Tongue (tissue), 2 donors: ENCODE data around the gene SGK2. TPM values are rescaled to one million over a fixed set of nuclear protein-coding genes. Genes with fewer than 3 reads are reported as not detected.
"Not testable (repeated sequence)": the region's sequence is repeated elsewhere in the genome, so short reads cannot be mapped to it uniquely, and the experiment has no call there.

Experiments
- DNase-seq: peaks from one replicate; pipeline ENCODE4 v3.0.0-alpha.2; 2015
- total RNA-seq: library from RNA; depleted of rRNA; stranded (reverse); fragments of >200 nt; gene quantifications from one replicate; pipeline ENCODE4 v1.2.3, GENCODE V29; 2014

SGK2 gene
- total RNA-seq, 1 donor from 2014 or later: 1.2 TPM

DNA sequence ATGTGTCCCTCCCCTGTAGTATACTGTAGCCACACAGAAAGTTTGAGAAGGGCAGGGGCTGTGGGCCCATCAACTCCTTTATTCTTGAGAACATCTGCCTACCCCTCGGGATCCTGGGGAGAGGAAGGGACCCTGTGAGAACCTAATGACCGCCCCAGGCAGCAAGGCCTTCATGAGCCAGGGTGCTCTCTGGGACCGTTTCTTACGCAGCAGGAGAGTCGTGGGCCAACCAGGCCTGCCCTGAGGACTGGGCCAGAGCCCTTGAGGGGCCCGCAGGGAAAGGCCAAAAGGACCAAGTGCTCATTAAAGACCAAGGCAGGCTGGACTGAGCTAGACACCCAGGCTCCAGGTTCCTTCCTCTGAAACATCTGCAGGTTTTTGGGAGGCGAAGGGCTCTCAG is 5.2 kb downstream of the SGK2 start:
- DNase-seq: no peak

DNA sequence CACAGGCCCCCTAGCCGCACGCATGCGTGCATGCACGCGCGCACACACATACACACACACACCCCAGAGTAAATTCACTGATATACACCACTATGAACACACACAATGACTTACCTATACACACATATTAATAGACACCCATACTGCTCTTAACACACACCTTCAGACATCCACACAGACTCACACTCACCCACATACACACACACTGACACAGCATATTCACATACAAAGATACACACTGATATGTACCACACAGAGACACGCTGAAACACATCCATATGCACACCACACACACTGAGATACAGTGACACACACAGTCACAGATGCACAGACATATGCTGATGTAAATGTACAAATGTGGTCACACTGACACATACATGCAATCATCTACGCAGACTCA is 5.6 kb downstream of the SGK2 start:
- no peak for DNase-seq

DNA sequence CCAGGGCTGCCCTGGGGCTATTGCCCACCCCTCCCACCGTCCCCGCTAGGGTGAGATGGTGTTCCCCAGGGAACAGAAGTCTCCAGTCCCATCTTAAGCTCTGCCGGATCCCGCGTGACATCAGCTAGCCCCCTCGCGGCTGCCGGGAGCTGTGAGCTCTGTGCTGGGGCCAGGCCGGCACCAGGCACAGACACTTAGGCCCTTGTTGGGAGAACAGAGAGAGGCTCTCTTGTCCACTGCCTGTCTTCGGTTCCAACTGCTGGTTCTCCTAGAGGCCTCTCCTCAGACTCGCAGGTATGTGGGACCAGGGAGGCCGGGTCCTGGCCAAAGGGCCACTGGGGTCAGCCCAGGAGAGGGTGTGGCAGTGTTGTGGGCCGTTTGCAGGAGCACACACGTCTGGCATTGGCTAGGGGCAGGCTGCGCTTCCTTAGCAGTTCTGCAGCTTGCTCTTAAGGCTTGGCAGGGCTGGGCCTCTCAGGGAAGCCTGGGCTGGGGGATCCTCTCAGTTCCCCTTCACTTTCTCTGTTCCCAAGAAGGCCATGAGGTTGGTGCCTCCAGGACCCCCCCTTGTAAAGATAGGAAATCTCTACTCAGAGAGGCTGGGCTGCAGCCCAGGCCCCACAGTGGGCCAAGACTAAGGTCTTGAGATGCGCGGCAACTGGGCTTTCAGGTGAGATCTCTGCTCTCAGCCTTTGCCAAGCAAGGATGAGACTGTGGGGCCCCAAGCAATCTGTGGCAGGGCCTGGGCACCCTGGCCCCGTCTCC is 6.3 kb downstream of the SGK2 start:
- DNase-seq: no peak

DNA sequence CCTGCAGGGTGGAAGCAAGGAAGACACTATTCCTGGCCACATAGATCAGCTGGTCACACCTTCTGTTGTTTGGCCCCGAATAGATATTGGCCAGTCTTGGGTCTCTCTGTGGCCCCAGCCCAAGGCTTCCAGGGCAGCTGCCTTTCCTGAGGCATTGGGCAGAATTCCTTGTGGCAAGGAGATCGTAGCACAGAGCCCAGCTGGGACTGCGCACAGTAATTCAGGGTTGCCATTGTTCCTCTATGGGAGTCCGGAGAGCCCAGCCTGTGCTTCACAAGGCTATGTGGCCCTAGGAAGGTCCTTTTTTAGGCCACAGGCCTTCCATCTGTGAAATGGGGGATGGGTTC is 6.9 kb downstream of the SGK2 start:
- DNase-seq: no peak

DNA sequence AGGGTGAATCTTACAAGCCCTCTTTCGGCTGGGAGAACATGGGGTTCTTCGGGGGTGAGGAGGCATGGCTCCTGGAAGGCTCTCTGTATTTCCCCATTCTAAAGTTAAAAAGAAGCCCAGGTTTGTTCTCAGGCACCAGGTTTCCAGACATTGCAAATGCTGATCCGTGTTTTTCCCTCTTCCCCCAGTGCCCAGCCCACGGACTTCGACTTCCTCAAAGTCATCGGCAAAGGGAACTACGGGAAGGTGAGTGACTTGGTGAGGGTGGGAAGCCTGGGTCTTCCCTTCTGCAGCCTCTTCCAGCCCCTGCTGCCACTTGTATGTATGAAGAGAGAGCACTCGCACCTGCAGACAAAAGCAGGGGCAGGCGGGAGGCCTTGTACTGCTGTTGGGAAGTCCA is 8.7 kb downstream of the SGK2 start:
- no peak for DNase-seq

DNA sequence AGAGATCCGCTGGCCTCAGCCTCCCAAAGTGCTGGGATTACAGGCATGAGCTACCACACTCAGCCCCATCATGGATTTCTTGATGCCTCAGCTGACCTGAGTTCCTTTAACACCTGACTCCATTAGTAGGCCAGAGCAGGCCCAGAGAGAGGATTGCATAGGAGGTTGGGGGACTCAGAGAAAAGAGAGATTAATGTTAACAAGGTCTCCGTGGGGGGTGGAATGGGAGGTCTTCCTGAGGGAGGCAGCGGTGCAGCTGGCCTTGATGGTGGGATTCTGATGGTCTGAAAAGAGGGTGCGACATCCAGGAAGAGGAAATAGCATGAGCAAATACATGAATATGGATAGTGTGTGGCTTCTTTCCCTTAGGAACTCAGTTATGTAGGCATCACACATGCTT is 9.9 kb downstream of the SGK2 start:
- no peak for DNase-seq

DNA sequence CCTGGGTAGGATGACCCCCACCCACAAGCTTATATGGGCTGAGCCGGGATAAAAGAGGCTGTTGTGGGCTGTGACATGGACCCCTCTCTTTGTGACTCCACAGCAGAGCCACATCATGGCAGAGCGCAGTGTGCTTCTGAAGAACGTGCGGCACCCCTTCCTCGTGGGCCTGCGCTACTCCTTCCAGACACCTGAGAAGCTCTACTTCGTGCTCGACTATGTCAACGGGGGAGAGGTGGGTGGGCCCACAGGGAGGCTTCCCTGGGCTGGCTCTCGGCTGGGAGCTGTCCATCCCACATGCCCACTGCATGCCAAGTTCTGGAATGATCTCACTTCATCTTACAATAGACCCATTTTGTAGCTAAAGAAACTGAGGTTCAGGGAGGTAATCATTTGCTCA is 10.5 kb downstream of the SGK2 start:
- DNase-seq: no peak

DNA sequence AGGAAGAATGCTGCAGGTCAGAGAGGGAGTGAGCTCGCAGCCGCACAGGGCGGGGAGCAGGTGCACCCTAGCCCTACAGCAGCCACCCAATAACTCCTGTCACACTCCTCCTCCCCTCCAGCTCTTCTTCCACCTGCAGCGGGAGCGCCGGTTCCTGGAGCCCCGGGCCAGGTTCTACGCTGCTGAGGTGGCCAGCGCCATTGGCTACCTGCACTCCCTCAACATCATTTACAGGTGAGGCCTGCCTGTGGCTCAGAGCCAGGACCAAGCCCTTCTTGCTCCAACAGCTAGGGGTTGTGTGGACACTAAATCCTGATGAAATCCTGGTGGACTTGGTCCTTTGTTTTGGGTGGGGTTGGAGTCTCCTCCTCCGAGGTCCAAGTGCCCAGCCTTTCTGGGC is 11.7 kb downstream of the SGK2 start:
- no peak for DNase-seq

DNA sequence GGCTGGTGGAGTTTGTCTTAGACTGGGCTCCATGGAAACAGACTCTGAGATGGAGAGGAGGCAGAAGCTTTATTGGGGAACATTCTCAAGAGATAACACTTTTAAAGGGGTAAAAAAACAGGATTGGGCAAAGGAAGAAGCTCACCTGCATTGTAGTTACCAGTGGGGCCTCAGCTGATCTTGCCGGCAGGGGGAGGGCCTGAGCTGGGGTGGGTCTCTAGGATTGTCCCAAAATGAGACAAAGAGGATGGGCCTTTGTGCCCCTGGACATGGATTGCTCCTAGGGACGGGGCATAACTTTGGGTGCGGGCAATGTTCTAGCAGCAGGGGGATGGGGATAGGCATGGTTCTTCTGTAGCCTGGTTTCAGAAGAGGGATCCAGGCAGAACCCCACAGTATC is 12.5 kb downstream of the SGK2 start:
- no peak for DNase-seq

DNA sequence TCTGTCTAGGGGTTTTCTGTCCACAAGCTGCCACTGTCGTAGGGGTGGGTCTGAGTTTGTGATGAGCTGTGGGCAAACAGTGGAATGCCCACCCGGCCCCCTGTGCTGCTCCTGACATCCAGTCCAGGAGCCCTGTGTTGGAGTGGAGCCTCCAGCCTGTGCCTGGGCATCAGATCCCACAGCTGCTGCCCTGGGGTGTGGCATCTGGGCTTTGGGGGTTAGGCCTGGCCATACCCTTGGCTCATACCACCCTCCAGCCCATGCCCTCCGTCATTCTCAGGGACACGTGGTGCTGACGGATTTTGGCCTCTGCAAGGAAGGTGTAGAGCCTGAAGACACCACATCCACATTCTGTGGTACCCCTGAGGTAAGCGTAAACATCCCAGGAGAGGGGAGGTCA is 12.9 kb downstream of the SGK2 start:
- no peak for DNase-seq

DNA sequence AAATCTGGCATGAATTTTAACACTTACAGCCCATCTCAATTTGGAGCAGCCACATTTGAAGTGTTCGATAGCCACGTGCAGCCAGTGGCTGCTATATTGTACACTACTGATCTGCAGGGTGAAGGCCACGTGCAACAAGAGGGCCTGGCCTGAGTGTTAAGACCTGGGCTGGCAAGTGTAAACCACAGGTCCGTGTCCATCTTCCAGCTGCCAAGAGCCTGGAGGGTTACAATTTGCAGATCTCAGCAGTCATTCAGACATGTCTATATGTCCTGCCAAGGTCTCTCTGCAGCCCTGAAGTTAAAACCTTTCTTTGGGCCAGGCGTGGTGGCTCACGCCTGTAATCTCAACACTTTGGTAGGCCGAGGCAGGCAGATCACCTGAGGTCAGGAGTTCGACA is 14.1 kb downstream of the SGK2 start:
- DNase-seq: no peak

DNA sequence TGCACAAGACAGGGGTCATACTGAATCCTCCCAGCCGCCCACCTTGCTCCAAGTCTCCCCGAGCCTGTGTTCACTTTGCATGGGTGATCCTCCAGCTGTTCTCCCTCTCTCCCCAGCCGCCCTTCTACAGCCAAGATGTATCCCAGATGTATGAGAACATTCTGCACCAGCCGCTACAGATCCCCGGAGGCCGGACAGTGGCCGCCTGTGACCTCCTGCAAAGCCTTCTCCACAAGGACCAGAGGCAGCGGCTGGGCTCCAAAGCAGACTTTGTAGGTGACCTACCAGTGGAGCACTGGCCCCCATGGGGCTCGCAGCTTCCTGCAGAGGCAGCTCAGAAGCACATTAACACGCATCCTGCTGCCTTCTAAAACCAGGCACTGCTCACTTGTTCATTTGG is 17.3 kb downstream of the SGK2 start:
- no peak for DNase-seq

DNA sequence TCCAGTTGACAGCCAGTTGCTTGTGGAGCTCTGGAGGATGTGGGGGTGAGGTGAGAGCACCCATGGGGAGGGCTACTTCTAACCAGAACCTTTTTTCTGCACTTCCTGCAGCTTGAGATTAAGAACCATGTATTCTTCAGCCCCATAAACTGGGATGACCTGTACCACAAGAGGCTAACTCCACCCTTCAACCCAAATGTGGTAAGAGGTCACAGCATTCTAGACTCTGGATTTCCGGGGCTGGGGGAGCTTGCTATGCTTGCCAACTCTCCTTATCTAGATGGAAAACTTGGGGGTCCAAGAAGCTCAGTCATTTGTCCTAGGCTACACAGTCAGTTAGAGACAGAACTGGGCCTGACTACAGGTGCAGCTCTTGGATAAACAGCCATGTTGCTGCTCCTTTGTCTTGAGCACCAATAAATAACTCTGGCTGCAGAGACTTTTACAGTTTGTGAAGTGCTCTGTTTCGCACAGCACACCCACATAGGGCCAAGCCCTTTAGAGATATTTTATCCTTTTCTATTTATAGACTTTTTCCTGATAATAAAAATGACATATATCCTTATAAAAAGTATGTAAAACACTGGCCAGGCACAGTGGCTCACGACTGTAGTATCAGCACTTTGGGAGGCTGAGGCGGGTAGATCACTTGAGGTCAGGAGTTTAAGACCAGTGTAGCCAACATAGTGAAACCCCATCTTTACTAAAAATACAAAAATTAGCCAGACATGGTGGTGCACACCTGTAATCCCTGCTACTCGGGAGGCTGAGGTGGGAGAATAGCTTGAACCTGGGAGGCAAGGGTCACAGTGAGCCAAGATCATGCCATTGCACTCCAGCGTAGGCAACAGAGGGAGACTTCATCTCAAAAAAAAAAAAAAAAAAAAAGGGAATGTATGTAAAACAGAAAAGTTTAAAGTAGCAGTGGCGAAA is 21.3 kb downstream of the SGK2 start:
- DNase-seq: no peak

DNA sequence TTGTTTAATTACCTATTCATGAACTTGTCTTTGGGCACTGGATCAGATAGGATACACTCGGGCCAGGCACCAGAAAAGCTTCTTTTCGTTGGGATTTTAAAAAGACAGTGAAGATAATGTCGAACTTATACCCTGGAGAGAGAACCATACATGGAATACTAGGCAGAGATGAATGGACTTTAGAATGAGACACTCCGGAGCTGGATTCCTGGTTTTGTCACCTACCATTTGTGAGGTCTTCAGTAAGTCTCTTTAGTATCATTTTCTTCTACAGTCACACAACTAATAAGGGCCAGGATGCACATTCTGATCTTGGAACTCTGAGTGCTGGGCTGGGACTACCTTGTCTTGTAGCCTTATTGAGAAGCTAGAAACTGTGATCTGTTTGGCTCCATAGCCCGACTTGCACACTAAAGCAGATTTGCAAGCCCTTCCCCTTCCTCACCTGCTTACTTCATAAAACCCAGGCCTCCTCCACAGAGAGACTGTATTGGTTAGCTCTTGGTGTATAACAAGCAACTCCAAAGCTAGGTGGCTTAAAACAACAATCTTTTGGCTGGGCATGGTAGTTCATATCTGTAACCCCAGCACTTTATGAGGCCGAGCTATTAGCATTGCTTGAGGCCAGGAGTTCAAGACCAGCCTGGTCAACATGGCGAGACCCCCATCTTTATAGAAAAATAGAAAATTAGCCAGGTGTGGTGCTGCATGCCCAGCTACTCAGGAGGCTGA is 24.5 kb downstream of the SGK2 start:
- DNase-seq: no peak

DNA sequence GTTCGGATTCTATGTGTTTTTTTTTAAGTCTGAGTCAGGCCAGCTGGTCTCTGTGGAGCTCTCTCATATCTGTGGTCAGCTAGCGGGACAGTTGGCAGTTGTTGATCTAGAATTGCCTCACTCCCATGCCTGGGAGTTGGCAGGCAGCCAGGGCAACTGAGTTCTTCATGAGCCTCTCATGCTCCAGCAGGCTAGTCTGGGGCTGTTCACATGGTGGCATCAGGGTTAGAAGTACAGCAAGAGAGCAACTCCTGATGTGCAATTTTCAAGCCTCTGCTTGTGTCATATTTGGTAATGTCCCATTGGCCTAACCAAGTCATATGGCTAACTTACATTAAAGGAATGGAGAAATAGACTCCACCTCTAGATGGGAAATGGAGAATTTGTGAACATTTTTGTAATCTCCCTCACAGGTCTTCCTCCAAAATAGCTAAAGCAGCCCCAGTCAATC is 25.2 kb downstream of the SGK2 start:
- peak; percentile 54 for DNase-seq

DNA sequence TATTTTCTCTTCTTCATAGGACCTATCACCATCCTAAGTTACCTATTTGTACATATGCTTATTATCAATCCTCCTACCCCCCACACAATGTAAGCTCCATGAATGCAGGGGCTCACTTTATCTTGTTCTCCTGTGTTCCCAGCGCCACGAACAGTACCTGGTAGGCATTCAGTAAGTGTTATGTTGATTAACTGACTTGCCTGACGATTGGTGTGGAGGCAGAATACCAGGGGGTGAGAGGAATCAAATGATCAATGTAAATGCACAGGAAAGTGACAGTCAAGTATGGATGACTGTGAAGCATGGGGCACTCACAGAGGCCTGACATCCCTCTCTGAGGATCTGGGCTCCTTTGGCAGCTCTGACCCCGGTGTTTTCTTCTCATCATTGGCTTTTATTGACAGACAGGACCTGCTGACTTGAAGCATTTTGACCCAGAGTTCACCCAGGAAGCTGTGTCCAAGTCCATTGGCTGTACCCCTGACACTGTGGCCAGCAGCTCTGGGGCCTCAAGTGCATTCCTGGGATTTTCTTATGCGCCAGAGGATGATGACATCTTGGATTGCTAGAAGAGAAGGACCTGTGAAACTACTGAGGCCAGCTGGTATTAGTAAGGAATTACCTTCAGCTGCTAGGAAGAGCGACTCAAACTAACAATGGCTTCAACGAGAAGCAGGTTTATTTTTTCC is 25.8 kb downstream of the SGK2 start:
- no peak for DNase-seq

DNA sequence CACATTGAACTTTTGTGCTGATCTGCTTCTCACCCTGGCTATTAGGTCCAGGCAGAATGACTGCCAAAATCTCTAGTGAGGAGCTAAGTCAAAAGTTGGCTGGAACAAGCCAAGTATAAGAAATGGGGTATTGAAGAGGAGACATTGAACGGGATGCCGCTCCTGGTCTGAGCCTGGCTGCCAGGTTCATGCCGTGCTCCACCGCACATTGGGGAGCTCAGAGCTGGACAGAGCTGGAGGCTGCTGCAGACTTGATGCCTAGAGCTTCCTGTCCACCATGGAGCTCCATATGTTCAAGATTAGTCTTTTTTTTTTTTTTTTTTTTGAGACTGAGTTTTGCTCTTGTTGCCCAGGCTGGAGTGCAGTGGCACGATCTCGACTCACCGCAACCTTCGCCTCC is 27.8 kb downstream of the SGK2 start:
- no peak for DNase-seq

DNA sequence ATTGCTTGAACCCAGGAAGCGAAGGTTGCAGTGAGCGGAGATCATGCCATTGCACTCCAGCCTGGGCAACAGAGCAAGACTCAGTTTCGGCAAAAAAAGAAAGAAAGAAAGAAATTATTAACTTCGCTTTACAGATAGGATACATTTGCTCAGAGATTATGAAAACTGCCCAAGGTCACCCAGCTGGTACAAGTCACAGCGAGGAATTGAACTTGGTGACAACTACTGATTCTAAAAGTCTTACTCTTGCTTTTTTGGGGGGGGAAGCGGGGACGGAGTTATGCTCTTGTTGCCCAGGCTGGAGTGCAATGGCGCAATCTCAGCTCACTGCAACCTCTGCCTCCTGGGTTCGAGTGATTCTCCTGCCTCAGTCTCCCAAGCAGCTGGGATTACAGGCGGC is 29.7 kb downstream of the SGK2 start:
- DNase-seq: not testable (repeated sequence)

DNA sequence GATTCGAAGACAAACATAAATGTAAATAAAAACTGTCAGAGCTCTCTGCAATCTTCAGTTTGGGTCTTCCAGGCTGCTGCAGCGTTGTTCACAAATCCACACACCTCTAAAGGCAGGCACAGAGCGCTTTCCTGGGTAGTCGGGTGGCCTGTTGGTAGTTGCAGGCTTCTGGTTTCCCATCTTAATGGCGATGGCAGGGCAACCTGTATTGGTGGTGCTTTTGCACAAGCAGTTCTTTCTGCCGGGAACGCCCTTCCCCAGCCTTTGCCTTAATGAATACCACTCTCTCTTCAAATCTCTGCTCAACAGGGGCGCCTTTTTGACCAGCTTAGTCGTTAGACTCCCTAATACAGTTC is 31.2 kb downstream of the SGK2 start:
- DNase-seq: peak; percentile 46

DNA sequence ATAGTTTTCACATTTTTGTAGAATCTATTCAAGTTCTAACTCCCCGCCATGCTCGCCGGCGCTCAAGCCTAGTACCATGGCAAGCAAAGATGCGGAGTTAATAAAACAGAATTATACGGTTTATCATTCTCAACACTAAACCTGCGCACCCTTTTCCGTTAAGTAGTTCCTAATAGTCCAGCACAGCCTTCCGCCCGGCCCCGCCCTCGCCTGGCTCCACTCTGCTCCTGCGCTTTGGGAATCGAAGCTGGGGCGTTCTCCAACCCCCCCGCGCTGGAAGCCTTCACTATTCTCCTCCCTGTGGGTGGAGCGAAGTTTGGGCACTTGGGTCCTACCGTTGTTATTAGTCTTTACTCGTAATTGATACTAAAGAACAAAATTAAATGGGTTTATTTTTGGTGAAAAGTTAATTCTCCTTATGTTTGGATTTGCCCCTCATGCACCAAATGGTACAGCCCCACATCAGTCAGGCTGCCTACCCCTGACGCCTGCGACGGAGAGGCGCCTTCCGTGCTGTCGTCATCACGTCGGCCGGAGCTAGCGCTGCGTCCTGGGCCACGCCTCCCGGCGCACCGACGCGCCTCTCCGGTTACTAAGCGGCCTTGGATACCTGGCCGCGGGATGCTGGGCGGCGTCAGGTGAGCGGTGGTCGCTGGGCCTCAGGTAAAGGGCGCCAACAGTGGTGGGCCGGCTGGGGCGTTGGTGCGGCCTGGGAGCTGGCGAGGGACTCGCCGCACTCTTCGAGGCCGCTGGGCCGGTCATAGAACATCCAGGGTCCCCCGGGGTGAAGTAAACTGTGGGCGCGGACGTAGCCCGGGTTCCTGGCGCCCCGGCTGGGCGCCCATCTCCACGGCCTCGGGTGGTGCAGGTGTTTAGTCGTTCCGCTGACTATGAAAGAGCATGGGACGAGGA is 31.8 kb downstream of the SGK2 start, which contains the start of gene IFT52:
TSS of gene IFT52 (plus strand) at position 546 of the 912 bp plus-strand sequence. CDS start 3,762 bp downstream, outside the sequence.
- peak; percentile 96 for DNase-seq

DNA sequence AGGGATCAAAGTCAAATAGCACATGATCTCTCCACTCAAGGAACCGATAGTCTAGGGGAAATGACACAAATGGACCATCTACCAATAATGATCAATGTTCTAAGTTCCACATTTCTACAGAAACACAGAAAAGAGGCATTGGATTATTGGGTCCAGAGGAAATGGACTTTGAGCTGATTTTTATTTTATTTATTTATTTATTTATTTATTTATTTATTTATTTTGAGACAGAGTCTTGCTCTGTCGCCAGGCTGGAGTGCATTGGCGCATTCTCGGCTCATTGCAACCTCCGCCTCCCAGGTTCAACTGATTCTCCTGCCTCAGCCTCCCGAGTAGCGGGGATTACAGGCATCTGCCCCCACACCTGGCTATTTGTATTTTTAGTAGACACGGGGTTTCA is 43.1 kb downstream of the SGK2 start:
- DNase-seq: not testable (repeated sequence)
